ENCODE measurements around the gene ANKMY1.

The ANKMY1 gene

GRCh38 chr2:240457223-240458043 lies 100.4 kb downstream of the ANKMY1 start:
- DNase-seq = no peak

GRCh38 chr2:240456447-240457222 lies 101.2 kb downstream of the ANKMY1 start:
- no peak for DNase-seq

- no peak for DNase-seq
These were observed 101.9 kb downstream of the ANKMY1 start for GRCh38 chr2:240455647-240456446.

GRCh38 chr2:240455272-240455646 lies 102.5 kb downstream of the ANKMY1 start:
- no peak for DNase-seq

GRCh38 chr2:240454106-240454901 lies 103.5 kb downstream of the ANKMY1 start:
- DNase-seq = no peak

- no peak for DNase-seq
These were observed 104.2 kb downstream of the ANKMY1 start for GRCh38 chr2:240453461-240454105.

GRCh38 chr2:240452462-240453256 lies 105.1 kb downstream of the ANKMY1 start:
- DNase-seq = peak; percentile 14

- DNase-seq = no peak
These were observed 105.9 kb downstream of the ANKMY1 start for GRCh38 chr2:240451791-240452461.

GRCh38 chr2:240451108-240451611 lies 106.6 kb downstream of the ANKMY1 start:
- no peak for DNase-seq

- no peak for DNase-seq
These were observed 107.2 kb downstream of the ANKMY1 start for GRCh38 chr2:240450532-240451107.

- no peak for DNase-seq
These were observed 107.8 kb downstream of the ANKMY1 start for GRCh38 chr2:240449764-240450531.

- DNase-seq = no peak
These were observed 109.2 kb downstream of the ANKMY1 start for GRCh38 chr2:240448387-240449274.

- no peak for DNase-seq
These were observed 109.9 kb downstream of the ANKMY1 start for GRCh38 chr2:240447934-240448333.

- DNase-seq = no peak
These were observed 110.5 kb downstream of the ANKMY1 start for GRCh38 chr2:240447331-240447730.

GRCh38 chr2:240446664-240447175 lies 111.1 kb downstream of the ANKMY1 start:
- DNase-seq = no peak

- DNase-seq = no peak
These were observed 111.7 kb downstream of the ANKMY1 start for GRCh38 chr2:240445961-240446663.

GRCh38 chr2:240444464-240444863 lies 113.3 kb downstream of the ANKMY1 start:
- DNase-seq = no peak
